Uterus (tissue), 2 donors: ENCODE data around the gene RARRES2.
"Not testable (repeated sequence)": the region's sequence is repeated elsewhere in the genome, so short reads cannot be mapped to it uniquely, and the experiment has no call there.

Experiments
- CTCF ChIP-seq, 4 experiments: fragments of 200-600 bp in 2 of 4; fragments of 450-650 bp in 2 of 4; sonication (generic) in 2 of 4; IDR thresholded peaks; one replicate each; pipeline ENCODE4 v1.5.1; 2016 to 2019; ENCODE audit warnings: antibody characterized with exemption in 4 of 4, mild to moderate bottlenecking in 2 of 4, moderate library complexity in 1 of 4
- POLR2A ChIP-seq, 2 donors: fragments of 450-650 bp; IDR thresholded peaks; one replicate each; pipeline ENCODE4 v1.6.1; 2016; ENCODE audit warnings: antibody characterized with exemption in 2 of 2, mild to moderate bottlenecking in 1 of 2, moderate library complexity in 1 of 2

DNA sequence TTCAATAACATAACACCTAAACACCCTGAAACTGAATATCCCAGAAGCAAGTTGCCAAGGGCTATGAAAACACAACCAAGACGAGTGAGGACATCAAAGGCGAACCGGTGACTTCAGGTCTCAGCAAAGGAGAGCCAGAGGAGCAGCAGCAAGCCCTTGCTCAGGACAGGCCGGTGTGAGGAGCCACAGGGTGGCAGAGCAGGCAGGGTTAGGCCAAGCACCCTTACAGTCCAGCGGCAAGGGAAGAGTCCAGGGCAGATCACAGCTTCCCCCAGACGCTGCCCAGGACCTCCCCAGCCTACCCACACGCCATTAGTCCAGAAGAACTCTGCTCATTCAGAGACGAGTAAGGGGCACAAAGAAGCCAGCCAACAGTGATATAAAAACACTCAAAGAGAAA lies 45.8 kb downstream of the RARRES2 start:
- TF ChIP-seq CTCF, POLR2A (IDR thresholded peaks at IDR 0.05): not testable (repeated sequence)
